ENCODE results near the gene DNAH10. TPM values are rescaled to one million over a fixed set of nuclear protein-coding genes. Genes with fewer than 3 reads are reported as not detected.

Gene DNAH10
- total RNA-seq, 1 donor from 2014 or later: 0.51 TPM

DNA sequence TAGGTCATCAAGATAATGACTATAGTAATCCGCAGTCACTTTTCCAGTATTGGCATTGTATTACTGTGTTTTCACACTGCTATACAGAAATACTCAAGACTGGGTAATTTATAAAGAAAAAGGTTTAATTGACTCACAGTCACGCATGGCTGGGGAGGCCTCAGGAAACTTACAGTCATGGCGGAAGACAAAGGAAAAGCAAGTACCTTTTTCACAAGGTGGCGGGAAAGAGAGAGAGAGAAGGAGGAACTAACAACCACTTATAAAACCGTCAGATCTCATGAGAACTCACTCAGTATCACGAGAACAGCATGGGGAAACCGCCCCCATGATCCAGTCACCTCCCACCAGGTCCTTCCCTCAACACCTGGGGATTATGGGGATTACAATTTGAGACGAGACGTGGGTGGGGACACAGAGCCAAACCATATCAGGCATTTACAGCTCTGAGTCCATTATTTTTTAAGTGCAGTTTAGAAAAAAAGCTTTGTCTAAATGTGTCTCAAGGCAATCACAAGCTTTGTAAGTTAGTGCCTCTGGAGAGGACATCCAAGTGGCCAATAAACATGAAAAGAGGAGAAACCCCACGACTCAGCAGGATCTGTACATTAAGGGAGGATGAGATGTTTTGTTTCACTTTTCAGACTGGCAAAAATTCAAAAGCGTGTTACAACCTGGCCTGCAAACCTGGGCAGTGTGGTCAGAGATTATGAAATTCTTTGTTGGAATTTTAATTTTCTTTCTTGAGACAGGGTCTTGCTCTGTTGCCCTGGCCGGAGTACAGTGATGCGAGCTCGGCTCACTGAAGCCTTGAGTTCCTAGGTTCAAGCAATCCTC, 82.0 kb downstream of the DNAH10 start:
- Mint-ChIP-seq H3K4me3 (no peak overlapping the region), H3K27me3 (no peaks in the 10 kb centered on the region), H3K27ac (no peak overlapping the region), H3K4me1 (peaks cover 3% of the 10 kb centered on the region), H3K9me3 (no peaks in the 10 kb centered on the region), H3K36me3 (ENCODE audit: low read depth) (no peaks in the 10 kb centered on the region)
- no peak for DNase-seq
- ChIA-PET CTCF (no interaction called here), POLR2A (no interaction called here)
- TF ChIP-seq, protein P1, sequence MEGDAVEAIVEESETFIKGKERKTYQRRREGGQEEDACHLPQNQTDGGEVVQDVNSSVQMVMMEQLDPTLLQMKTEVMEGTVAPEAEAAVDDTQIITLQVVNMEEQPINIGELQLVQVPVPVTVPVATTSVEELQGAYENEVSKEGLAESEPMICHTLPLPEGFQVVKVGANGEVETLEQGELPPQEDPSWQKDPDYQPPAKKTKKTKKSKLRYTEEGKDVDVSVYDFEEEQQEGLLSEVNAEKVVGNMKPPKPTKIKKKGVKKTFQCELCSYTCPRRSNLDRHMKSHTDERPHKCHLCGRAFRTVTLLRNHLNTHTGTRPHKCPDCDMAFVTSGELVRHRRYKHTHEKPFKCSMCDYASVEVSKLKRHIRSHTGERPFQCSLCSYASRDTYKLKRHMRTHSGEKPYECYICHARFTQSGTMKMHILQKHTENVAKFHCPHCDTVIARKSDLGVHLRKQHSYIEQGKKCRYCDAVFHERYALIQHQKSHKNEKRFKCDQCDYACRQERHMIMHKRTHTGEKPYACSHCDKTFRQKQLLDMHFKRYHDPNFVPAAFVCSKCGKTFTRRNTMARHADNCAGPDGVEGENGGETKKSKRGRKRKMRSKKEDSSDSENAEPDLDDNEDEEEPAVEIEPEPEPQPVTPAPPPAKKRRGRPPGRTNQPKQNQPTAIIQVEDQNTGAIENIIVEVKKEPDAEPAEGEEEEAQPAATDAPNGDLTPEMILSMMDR (IDR thresholded peaks at IDR 0.05): no peak
- ATAC-seq (ENCODE audit: low read depth): no peak
- intact Hi-C loops (cut with micrococcal nuclease): no loop called here

DNA sequence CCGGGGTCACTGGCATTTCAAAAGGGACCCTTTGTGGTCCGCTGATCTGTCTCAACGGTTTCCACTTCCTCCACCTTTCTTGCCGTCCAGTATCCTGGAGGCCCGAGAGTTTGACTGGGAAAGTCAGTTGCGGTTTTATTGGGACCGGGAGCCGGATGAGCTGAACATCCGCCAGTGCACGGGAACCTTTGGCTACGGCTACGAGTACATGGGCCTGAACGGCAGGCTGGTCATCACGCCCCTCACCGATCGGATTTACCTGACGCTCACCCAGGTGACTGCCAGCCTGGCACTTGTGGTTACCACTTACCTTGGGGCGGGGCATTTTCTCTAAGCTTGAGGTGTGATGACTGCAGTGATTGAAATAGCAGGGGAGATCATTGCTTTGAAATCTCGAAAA, 83.8 kb downstream of the DNAH10 start:
- Mint-ChIP-seq H3K27ac (no peak overlapping the region), H3K4me3 (no peak overlapping the region), H3K9me3 (no peaks in the 10 kb centered on the region), H3K4me1 (peaks cover 3% of the 10 kb centered on the region), H3K36me3 (ENCODE audit: low read depth) (no peaks in the 10 kb centered on the region), H3K27me3 (peaks cover 2% of the 10 kb centered on the region)
- POLR2A ChIA-PET: no interaction called here
- CTCF ChIA-PET: no interaction called here
- TF ChIP-seq, protein P1 (IDR thresholded peaks at IDR 0.05): no peak
- intact Hi-C loops (cut with micrococcal nuclease): no loop called here
- DNase-seq (no peak), ATAC-seq (ENCODE audit: low read depth) (no peak)

- H3K27ac Mint-ChIP-seq: no peak overlapping the region
- ChIA-PET POLR2A (no interaction called here), CTCF (no interaction called here)
- no peak overlapping the region for H3K4me3 Mint-ChIP-seq
- H3K4me1 Mint-ChIP-seq: peaks cover 3% of the 10 kb centered on the region
- no peak for ATAC-seq (ENCODE audit: low read depth)
- DNase-seq: no peak
- TF ChIP-seq, protein P1 (IDR thresholded peaks at IDR 0.05): no peak
- no peaks in the 10 kb centered on the region for H3K9me3 Mint-ChIP-seq
- H3K36me3 Mint-ChIP-seq (ENCODE audit: low read depth): no peaks in the 10 kb centered on the region
- intact Hi-C loops (cut with micrococcal nuclease): no loop called here
- peaks cover 2% of the 10 kb centered on the region for H3K27me3 Mint-ChIP-seq
Measured at GRCh38 chr12:123846340-123846739, 84.2 kb downstream of the DNAH10 start.

DNA sequence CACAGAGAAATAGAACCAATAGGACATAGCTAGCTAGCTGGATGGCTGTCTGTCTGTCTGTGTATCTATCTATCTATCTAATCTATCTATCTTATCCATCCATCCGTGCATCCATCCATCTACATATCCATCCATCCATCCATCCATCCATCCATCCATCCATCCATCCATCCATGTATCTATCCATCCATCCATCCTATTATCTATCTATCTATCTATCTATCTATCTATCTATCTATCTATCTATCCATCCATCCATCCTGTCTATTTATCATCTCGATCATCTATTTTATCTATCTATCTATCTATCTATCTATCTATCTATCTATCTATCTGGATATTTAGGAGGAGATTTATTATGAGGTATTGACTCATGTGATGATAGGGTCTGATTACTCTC, 84.9 kb downstream of the DNAH10 start:
- ChIA-PET CTCF (no interaction called here), POLR2A (no interaction called here)
- TF ChIP-seq, protein P1 (IDR thresholded peaks at IDR 0.05): no peak
- no peak overlapping the region for H3K4me3 Mint-ChIP-seq
- H3K27ac Mint-ChIP-seq: no peak overlapping the region
- no peak for DNase-seq
- no peaks in the 10 kb centered on the region for H3K36me3 Mint-ChIP-seq (ENCODE audit: low read depth)
- peaks cover 2% of the 10 kb centered on the region for H3K27me3 Mint-ChIP-seq
- H3K9me3 Mint-ChIP-seq: no peaks in the 10 kb centered on the region
- H3K4me1 Mint-ChIP-seq: peaks cover 2% of the 10 kb centered on the region
- intact Hi-C loops (cut with micrococcal nuclease): no loop called here
- no peak for ATAC-seq (ENCODE audit: low read depth)

DNA sequence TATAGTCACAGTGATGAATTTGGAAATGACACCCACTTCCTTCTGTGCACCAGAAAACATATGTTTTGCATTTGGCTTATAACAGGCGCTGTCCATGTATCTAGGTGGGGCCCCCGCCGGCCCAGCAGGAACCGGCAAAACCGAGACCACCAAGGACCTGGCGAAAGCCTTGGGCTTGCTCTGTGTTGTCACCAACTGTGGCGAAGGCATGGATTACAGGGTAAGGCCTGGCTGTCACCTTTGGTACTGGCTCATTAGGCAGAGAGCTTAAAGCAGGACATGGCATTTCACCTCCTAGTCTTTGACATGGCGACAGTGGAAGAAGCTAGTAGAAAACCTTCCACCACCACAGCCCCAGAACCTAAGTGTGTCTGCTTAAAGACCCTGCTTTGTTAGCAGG, 85.8 kb downstream of the DNAH10 start:
- no peak for ATAC-seq (ENCODE audit: low read depth)
- TF ChIP-seq, protein P1 (IDR thresholded peaks at IDR 0.05): no peak
- H3K4me3 Mint-ChIP-seq: no peak overlapping the region
- no peaks in the 10 kb centered on the region for H3K36me3 Mint-ChIP-seq (ENCODE audit: low read depth)
- intact Hi-C loops (cut with micrococcal nuclease): no loop called here
- DNase-seq: no peak
- ChIA-PET CTCF (no interaction called here), POLR2A (no interaction called here)
- peaks cover 2% of the 10 kb centered on the region for H3K27me3 Mint-ChIP-seq
- H3K4me1 Mint-ChIP-seq: no peaks in the 10 kb centered on the region
- no peaks in the 10 kb centered on the region for H3K9me3 Mint-ChIP-seq
- no peak overlapping the region for H3K27ac Mint-ChIP-seq
